Measurements from ENCODE around the gene SCGN.

GRCh38 chr6:25717866-25718740, 66.1 kb downstream of the SCGN start:
- TF ChIP-seq POLR2A (IDR thresholded peaks at IDR 0.05; ENCODE audit: low read length) (no peak), GATA1 (IDR thresholded peaks at IDR 0.05; ENCODE audit: low read depth, low read length) (no peak)
